Measurements from ENCODE around the gene BTBD9. TPM values are rescaled to one million over a fixed set of nuclear protein-coding genes. Genes with fewer than 3 reads are reported as not detected.

Gene BTBD9
- polyA plus RNA-seq, 1 donor (not counting 4 experiments of a cell fraction or from before 2014, with no cell fraction given), result 6.8 TPM

DNA sequence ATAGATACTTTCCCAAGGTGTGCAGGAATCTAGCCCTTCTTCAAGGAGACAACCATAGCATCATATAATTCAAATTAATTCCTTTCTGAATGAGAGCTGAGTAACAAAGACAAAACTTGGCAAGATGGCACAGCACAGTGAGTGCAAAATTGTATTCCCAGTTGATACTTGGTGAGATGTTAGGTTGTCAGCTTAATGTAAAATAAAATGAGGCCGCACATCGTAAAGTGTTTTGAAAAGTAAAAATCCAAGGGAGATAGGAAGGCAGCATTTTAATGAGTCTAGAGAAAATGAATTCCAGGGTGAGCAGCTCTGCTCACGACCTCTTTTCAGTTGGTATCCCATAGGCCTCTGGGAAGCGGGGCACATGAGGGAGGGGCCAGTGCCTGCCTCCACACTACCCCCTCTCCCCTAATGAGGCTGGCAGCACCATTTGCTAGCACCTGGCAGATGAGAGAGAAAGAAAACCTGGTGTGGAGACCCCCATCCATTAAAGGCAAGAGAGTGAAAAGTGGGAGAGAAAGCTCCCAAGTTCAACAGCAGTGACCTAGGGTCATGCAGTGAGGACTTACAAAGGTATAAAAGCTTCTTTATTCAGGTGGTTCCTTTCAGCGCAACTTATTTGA, 158.4 kb downstream of the BTBD9 start:
- no peak overlapping the region for H3K27ac ChIP-seq (ENCODE audit: control insufficient read depth, insufficient read depth, low read length)
- H3K9ac ChIP-seq (ENCODE audit: control insufficient read depth, extremely low read depth, insufficient read depth, low read length), result no peak overlapping the region
- dilution Hi-C loops (cut with MboI; ENCODE audit: extremely low pct_ligation_motif_present, low sequenced_read_pairs), result no loop called here
- FAIRE-seq (no peak), DNase-seq (ENCODE audit: low read depth, low spot score) (no peak)
- no peaks in the 10 kb centered on the region for H3K36me3 ChIP-seq (ENCODE audit: control insufficient read depth in 2 of 2, extremely low read depth in 1 of 2, insufficient read depth in 2 of 2, low read length in 2 of 2)
- H2AFZ ChIP-seq (ENCODE audit: control insufficient read depth, low read length), result no peak overlapping the region
- no peaks in the 10 kb centered on the region for H3K4me1 ChIP-seq (ENCODE audit: control insufficient read depth, extremely low read depth, insufficient read depth, low read length)
- no peaks in the 10 kb centered on the region for H3K9me3 ChIP-seq (ENCODE audit: control insufficient read depth, low read depth, low read length)
- no peaks in the 10 kb centered on the region for H3K27me3 ChIP-seq (ENCODE audit: control insufficient read depth, extremely low read depth, insufficient read depth, low read length)
- no peaks in the 10 kb centered on the region for H4K20me1 ChIP-seq (ENCODE audit: control insufficient read depth, extremely low read depth, insufficient read depth, low read length)
- TF ChIP-seq, protein P1, sequence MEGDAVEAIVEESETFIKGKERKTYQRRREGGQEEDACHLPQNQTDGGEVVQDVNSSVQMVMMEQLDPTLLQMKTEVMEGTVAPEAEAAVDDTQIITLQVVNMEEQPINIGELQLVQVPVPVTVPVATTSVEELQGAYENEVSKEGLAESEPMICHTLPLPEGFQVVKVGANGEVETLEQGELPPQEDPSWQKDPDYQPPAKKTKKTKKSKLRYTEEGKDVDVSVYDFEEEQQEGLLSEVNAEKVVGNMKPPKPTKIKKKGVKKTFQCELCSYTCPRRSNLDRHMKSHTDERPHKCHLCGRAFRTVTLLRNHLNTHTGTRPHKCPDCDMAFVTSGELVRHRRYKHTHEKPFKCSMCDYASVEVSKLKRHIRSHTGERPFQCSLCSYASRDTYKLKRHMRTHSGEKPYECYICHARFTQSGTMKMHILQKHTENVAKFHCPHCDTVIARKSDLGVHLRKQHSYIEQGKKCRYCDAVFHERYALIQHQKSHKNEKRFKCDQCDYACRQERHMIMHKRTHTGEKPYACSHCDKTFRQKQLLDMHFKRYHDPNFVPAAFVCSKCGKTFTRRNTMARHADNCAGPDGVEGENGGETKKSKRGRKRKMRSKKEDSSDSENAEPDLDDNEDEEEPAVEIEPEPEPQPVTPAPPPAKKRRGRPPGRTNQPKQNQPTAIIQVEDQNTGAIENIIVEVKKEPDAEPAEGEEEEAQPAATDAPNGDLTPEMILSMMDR (optimal IDR thresholded peaks at IDR 0.05 in 1 of 3, IDR thresholded peaks at IDR 0.05 in 1 of 3, conservative IDR thresholded peaks at IDR 0.05 in 1 of 3; ENCODE audit: extremely low read depth in 1 of 3, insufficient read depth in 2 of 3, low read length in 3 of 3), result no peak
- no peak for TF ChIP-seq EZH2 (IDR thresholded peaks at IDR 0.05; ENCODE audit: low read length)
- no peak overlapping the region for H3K4me2 ChIP-seq (ENCODE audit: control insufficient read depth, extremely low read depth, insufficient read depth, low read depth, low read length)
- no peaks in the 10 kb centered on the region for H3K9me1 ChIP-seq (ENCODE audit: control insufficient read depth, extremely low read depth, insufficient read depth, low read length)
- no peak overlapping the region for H3K4me3 ChIP-seq (ENCODE audit: control insufficient read depth in 2 of 3, extremely low read depth in 1 of 3, insufficient read depth in 2 of 3, low read depth in 1 of 3, low read length in 3 of 3)
- no peaks in the 10 kb centered on the region for H3K79me2 ChIP-seq (ENCODE audit: control insufficient read depth, insufficient read depth, low read length)

DNA sequence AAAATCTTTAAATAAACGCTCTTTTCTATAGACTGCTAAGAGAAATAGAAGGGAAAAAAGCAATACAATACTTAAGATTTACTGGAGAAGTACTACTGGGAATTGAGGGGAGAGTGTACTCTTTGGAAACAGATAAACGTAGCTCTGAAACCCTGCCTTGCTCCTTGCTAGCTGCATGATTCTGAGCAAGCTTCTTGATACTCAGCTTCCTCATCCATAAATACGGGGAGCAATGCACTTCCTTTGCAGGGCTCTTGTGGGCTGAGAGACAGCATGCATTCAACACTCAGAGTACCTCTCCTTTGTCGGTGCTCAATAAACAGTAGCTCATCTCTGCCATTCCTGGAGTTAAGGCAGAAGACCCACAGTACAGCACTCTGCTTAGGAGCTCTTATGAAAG, 159.7 kb downstream of the BTBD9 start:
- DNase-seq (ENCODE audit: low read depth, low spot score) (no peak), FAIRE-seq (no peak)
- H3K36me3 ChIP-seq (ENCODE audit: control insufficient read depth in 2 of 2, extremely low read depth in 1 of 2, insufficient read depth in 2 of 2, low read length in 2 of 2), result no peaks in the 10 kb centered on the region
- H3K9ac ChIP-seq (ENCODE audit: control insufficient read depth, extremely low read depth, insufficient read depth, low read length), result no peak overlapping the region
- H3K4me1 ChIP-seq (ENCODE audit: control insufficient read depth, extremely low read depth, insufficient read depth, low read length), result no peaks in the 10 kb centered on the region
- no peak overlapping the region for H3K27ac ChIP-seq (ENCODE audit: control insufficient read depth, insufficient read depth, low read length)
- H3K9me3 ChIP-seq (ENCODE audit: control insufficient read depth, low read depth, low read length), result no peaks in the 10 kb centered on the region
- H4K20me1 ChIP-seq (ENCODE audit: control insufficient read depth, extremely low read depth, insufficient read depth, low read length), result no peaks in the 10 kb centered on the region
- TF ChIP-seq, protein P1 (optimal IDR thresholded peaks at IDR 0.05 in 1 of 3, IDR thresholded peaks at IDR 0.05 in 1 of 3, conservative IDR thresholded peaks at IDR 0.05 in 1 of 3; ENCODE audit: extremely low read depth in 1 of 3, insufficient read depth in 2 of 3, low read length in 3 of 3), result no peak
- no peak for TF ChIP-seq EZH2 (IDR thresholded peaks at IDR 0.05; ENCODE audit: low read length)
- H3K27me3 ChIP-seq (ENCODE audit: control insufficient read depth, extremely low read depth, insufficient read depth, low read length), result no peaks in the 10 kb centered on the region
- H3K4me2 ChIP-seq (ENCODE audit: control insufficient read depth, extremely low read depth, insufficient read depth, low read depth, low read length), result no peak overlapping the region
- H3K4me3 ChIP-seq (ENCODE audit: control insufficient read depth in 2 of 3, extremely low read depth in 1 of 3, insufficient read depth in 2 of 3, low read depth in 1 of 3, low read length in 3 of 3), result no peak overlapping the region
- H2AFZ ChIP-seq (ENCODE audit: control insufficient read depth, low read length), result no peak overlapping the region
- no peaks in the 10 kb centered on the region for H3K79me2 ChIP-seq (ENCODE audit: control insufficient read depth, insufficient read depth, low read length)
- H3K9me1 ChIP-seq (ENCODE audit: control insufficient read depth, extremely low read depth, insufficient read depth, low read length), result no peaks in the 10 kb centered on the region
- dilution Hi-C loops (cut with MboI; ENCODE audit: extremely low pct_ligation_motif_present, low sequenced_read_pairs), result no loop called here
